Testis (tissue), 2 donors: ENCODE results near the gene SERINC4.

Experiments used
- CTCF ChIP-seq, 3 experiments: fragments of 450-650 bp in 2 of 3; fragments of 200-600 bp in 1 of 3; sonication (generic) in 1 of 3; IDR thresholded peaks; one replicate each; pipeline ENCODE4 v1.5.1; 2016 to 2019; ENCODE audit warnings: antibody characterized with exemption in 3 of 3, mild to moderate bottlenecking in 2 of 3, moderate library complexity in 1 of 3
- POLR2A ChIP-seq: fragments of 450-650 bp; IDR thresholded peaks from one replicate; pipeline ENCODE4 v1.6.1; 2017; ENCODE audit warnings: antibody characterized with exemption, mild to moderate bottlenecking, moderate library complexity

- TF ChIP-seq POLR2A, result no peak
- no peak for TF ChIP-seq CTCF (IDR thresholded peaks at IDR 0.05)
These were observed 23.8 kb downstream of the SERINC4 start for GRCh38 chr15:43776101-43776717.
